SW 1271 (cell line): ENCODE data around the gene DYRK1B.
"Not testable (repeated sequence)": the region's sequence is repeated elsewhere in the genome, so short reads cannot be mapped to it uniquely, and the experiment has no call there.

Source experiments
- DNase-seq, 2 experiments: peaks; one replicate each; lab custom pipeline; 2025; lab: John Stamatoyannopoulos, UW

Gene DYRK1B

DNA sequence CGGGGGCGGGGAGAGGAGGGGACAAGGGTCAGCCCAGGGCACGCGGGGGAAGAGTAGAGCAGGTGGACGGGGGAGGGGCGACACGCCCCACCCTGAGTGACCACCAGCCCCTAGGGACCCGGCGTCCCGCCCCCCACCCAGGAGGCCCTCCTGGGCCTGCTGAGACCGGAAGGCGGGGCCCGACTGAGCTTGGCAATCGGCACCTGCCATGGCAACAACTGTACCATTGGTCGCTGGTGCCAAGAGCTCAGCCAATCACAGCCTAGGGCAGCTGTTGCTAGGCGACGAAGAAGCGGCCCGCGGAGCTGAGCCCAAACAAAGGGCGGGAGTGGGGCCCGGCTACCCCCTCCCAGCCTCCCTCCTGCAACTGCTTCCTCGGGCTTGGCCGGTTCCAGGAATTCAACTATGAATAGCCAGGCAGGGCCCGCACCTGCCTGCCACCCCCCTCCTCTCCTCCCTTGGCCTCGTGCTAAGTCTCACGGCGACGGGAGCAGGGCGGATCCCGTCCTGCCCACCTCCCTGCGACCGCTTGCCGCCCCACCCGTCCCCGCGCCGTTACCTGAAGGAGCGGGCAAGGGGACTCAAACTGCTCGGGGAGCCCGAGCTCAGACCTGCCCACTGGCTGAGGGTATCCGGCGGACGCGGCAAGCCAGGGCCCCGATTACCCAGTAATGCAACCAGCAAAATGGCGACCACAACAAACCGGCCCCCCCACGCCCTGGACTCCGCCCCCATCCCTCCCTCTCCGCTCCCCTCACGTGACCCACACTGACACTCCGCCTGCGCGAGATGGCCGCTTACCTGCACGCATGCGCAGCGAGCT is at the start of gene DYRK1B:
Gene DYRK1B, minus strand, starts transcription at position 699 of the 823 bp plus-strand sequence. CDS start 2,295 bp downstream, outside the sequence.
- DNase-seq, result peak; percentile 82 to 90

DNA sequence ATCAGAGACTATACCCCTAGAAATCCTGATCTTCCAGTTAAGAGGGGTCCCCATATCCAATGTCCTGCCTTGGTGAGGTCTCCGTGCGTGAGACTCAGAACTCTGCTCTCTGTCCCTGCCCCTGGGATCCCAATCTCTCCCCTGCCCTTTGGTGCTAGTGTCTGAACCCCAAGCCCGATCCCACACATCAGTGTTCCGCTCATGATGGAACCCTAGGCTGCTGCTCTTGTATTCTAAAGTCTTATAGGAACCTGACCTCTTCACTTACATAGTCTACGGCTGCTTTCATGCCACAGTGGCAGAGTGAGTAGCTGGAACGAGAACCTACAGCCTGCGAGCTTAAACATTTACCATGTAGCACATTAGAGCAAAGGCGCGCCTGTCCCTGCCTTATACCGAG is 48.7 kb upstream of the DYRK1B start:
- DNase-seq, result not testable (repeated sequence)

DNA sequence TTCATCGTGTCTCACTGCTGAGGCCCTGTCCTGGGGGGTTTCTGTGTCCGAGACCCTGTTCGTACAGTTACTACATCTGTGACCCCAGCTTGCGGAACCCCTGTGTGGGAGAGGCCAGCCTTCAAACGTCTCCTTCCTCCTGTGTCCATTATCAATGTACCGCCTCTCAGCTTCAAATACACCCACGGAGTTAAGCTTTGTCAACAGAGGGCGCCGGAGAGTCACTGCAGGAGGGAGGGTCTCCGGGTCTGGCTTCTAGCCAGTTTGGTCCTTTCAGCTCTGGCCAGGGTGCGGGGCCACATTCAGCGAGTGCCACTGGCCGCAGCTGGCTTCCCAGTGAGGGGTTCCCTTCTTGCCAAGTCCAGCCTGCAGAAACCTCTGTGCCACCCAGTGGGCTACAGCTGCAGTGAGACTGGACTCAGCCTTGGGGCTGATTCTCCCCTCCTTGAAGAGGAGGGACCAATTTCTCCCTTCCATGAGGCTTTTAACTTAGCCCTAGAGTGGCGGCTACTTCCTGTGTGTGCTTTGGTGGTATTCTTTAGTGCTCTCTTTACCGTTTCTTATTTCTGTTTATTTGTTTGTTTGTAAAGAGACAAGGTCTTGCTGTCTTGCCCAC is 47.6 kb upstream of the DYRK1B start:
- not testable (repeated sequence) for DNase-seq

DNA sequence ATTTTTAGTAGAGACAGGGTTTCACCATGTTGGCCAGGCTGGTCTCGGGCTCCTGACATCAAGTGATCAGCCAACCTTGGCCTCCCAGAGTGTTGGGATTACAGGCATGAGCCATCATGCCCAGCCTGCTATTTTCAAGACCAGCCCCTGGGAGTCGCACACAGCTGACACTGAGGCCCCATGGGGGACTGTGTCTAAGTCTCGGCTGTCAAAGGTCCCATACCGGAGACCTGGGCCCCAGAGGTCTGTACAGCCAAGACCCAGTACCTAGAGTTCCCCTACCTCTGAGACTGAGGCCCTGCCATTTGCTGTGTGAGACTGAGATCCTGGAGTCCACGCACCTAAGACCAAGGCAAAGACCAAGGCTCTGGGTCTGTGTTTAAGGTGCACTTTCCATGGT is 46.3 kb upstream of the DYRK1B start:
- not testable (repeated sequence) for DNase-seq

DNA sequence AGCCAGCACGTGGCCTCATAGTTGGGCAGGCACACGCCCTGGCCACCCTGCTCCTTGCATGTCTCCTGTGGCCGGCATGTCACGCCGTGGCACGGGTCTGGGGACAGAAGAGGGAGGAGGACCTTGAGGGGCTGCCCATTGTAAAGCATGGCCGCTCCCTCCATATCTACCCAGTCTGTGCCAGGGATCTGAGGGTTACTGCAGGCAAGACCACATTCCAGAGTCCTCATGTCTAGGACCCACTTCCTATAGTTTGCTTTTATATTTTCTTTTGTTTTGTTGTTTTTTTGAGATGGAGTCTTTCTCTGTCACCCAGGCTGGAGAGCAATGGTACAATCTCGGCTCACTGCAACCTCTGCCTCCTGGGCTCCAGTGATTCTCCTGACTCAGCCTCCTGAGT is 45.8 kb upstream of the DYRK1B start:
- not testable (repeated sequence) for DNase-seq

DNA sequence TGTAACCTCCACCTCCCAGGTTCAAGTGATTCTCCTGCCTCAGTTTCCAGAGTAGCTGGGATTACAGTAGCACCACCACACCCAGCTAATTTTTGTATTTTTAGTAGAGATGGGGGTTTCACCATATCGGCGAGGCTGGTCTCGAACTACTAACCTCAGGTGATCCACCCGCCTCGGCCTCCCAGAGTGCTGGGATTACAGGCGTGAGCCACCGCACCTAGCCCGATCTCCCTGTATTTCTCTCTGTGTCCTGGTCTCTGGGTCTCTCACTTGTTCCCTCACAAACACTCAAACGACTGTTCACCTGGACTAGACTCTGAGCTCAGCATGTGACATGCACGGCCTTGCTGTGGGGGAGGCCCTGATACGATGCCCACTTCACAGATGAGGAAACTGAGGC is 44.9 kb upstream of the DYRK1B start:
- DNase-seq, result not testable (repeated sequence)

DNA sequence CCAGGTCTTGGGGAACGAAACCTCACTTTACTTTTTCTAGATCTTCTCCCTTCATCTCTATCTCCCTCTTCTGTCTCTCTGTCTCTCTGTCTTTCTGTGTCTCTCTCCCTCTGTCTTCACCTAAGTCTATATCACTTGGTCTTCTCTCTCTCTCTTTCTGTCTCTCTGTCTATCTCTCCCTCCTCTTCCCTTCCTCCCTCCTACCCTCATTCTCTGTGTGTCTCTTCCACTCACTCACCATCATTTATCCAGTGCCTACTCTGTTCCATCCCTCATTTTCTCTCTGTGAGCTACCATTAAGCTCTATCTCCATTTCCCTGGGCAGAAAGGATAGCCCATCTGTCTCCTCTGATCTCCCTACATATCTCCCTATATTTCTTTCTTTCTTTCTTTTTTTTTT is 44.4 kb upstream of the DYRK1B start:
- no peak for DNase-seq

DNA sequence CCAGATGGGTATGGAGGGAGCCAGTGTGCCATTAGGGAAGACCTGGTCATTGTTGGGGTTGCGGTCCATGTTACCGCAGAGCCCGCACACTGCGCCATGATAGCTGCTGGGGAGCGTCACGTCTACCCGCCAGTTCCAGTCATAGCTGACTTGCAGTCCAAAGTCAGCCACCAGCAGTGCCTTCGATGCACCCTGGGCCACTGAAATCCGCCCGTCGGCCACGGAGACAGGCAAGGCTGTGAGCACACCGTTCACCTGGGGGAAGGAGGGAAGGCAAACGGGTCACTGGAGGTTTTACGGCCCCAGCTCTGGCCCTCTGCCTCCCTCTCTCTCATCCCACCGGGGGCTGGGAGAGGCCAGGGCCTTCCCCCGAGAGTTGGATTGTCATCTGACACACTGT is 44.0 kb upstream of the DYRK1B start:
- DNase-seq, result not testable (repeated sequence)

DNA sequence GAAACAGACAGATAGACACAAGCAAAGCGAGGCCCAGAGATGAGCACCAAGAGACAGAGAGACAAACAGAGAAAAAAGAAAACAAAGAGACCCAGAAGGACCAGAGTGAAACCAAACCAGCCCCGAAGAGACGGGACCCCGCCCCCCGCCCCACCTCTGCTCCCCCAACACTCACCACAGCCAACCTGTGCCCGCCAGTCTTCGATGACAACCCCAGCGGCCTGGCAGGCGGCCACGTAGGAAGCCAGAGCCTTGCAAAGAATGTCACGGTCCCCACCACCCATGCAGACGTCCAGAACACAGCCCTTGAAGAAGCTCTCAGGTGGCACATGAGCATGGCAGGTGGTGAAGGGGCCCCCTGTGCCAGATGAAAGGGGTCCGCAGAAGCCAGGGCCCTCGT is 43.5 kb upstream of the DYRK1B start:
- DNase-seq, result not testable (repeated sequence)

DNA sequence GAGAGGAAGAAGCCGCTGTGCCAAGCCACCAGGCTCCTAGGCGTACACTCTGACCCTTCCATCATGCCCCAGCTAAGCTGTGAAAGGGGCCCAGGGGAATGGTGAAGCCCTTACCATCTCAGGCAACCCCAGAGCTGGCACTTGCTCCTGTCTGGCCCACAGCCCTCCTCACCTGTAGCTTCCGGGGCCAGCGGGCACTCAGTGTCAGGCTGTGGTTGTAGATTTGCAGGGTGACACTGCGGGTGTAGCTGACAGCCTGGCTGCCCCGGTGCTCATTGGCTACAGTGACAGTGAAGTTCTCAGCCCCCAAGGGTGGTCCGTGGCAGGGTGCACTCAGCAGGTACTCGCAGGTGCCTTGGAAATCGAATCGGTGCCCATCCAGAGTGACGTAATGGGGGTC is 42.5 kb upstream of the DYRK1B start:
- DNase-seq, result not testable (repeated sequence)

DNA sequence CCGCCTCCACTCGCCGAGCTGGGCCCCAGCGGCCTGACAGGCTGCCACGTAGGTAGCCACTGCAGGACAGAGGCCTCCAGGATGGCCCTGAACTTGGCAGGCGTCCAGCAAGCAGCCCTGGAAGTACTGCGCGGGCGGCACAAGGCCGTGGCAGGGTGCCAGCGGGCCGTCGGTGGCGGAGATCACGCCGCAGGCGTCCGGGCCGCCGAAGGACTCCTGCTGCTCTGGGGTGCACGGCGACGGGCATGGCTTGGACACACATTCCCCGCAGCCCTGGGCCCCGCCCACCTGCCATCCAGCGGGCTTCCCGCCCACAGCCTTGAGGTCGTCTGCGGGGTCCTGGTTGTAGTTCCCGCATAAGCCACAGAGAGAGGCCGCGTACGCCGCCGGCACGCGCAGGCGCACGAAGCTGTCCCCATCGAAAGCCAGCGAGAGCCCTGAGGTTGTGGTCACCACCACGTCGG is 41.5 kb upstream of the DYRK1B start:
- DNase-seq, result not testable (repeated sequence)

DNA sequence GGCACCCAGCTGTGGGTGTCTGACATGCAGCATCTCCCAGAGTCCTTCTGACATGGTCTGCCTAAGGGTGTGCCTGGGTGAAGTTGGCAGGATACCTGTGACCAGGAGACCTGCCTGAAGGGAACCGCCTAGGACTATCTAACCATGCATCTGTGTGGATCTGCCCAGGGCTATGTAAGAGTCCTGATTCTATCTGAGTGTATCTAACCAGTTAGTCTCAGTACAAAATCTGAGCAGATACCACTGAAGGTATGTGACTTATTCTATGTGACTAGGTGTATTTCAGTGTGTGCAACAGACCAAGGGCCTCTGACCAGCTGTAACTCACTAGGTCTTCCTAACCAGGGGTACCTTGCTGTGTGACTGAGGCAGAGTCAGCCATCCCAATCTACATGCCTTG is 40.4 kb upstream of the DYRK1B start:
- DNase-seq, result no peak

DNA sequence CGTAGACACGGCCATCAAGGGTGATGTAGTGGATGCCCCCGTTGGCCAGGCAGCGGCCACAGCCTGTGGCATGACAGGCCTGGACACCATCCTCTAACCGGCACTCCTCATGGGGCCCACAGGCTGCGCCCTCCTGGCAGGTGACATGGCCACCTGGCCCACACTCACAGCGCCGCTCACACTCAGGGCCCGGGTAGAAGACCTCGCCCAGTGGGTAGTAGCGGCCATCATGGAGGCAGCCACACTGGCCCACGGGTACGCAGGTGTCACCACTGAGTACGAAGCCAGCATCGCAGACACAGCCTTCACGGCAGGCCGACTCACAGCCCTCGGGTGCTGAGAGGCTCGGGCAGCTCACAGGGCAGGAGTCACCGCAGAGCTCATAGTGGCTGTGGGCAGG is 39.4 kb upstream of the DYRK1B start:
- DNase-seq, result no peak

DNA sequence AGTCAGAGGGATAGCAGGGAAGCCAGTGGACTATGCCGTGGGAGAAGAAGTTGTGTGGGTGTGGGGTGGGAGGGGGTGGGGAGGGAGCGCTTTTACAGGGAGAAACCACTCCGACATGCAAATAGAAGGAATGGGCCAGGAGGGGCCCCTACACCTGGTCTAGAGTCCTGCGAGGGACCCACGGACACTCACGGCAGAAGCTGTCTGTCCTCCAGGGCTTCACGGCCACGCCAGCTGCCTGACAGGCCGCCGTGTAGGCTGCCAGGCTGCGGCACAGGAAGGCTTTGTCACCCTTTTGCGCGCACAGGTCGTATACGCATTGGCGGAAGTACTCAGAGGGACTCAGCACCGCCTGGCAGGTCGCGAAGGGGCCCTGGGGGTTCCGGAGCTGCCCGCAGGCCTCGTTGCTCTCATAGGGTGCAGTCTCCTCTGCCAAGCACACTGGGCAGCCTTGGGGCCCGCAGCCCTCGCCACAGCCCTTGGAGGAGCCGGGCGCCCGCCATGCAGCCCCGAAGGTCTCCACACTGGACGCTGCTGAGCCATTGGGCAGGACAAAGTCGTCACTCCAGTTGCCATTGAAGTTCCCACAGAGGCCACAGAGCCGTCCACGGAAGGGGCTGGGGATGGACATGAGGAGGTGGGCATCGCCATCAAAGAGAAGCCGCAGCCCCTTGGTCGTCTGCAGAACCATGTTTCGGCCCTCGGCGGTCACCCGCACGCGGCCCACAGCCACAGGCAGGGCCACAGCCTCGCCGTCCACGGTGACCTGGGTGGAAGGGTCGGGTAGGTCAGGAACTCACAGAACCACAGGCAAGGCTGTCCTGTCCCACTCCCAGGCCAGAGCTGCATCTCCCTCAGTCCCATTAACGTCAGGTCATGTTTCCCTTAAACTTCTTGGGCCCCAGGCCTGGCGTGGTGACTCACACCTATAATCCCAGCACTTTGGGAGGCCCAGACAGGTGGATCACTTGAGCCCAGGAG is 38.2 kb upstream of the DYRK1B start:
- DNase-seq, result no peak

DNA sequence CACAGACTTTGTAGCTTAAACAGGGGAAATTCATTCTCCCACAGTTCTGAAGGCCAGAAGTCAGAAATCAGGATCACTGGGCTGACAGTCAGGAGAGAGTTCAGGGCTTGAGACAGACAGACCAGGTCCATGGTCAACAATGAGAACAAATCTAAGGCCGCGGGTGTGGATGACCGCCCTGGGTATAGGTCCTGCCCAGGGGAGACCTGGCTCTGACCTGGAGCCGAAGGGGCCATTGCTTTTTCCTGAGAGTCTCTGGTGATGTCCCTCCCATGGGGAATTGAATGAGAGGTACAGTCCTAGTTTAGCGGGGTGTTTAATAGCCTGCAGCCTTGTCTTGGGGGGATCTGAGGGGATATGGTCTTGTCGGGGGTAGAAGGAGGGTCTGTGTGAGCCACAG is 37.4 kb upstream of the DYRK1B start:
- DNase-seq, result no peak

DNA sequence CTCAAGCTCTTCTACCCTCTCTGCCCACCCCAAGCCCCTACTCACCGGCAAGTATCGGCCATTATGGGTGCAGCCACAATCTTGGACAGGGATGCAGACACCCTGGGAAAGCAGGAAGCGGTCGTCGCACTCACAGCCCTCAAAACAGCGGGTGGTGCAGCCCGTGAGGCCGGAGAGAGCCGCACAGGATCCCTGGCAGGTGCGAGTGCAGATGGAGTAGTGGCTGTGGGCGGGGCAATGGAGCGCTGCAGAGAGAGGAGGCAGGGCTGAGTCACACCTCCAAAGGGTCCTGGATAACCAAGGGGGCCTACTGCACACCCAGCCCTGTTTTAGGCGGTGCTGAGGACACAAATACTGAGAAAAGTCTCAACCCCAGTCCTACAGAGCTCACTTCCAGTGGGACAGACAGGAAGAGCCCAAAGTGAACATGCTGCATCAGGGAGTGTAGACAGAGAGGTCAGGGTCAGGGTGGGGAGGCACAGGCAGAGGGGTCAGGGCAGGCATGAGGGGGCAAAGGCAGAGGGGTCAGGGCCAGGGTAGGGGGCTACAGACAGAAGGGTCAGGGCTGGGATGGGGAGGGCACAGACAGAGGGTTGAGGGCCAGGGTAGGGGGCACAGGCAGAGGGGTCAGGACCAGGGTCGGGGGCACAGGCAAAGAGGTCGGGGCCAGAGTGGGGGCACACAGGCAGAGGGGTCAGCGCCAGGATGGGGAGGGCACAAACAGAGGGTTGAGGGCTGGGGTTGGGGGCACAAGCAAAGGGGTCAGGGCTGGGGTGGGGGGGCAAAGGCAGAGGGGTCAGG is 36.4 kb upstream of the DYRK1B start:
- no peak for DNase-seq

DNA sequence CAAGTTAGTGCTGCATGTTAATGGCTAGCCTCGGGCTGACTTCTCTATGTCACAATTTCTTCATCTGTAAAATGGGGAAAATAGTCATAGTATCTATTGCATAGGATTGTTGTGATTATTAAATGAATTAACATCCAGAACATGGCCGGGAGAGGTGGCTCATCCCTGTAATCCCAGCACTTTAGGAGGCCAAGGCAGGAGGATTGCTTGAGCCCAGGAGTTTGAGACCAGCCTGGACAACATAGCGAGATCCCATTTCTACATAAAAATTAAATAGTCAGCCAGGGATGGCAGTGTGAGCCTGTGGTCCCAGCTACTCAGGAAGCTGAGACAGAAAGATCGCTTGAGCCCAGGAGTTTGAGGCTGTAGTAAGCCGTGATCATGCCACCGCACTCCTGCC is 34.0 kb upstream of the DYRK1B start:
- no peak for DNase-seq

DNA sequence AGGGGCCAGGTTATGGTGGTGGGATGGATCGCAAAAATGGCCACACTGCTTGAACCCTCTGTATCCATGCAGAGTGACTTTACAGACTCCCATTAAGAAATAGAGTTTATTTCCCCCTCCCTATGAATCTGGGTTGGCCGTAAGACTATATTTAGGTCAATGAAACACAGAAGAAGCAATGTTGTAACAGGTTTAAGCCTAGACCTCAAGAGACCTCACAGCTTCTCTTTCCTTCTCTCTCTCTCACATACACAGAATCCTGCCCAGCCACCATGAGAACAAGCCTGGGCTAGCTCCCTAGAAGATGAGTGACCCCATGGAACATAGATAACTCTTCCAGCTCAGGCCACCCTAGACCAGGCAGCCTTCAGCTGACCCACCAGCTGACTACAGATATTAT is 33.2 kb upstream of the DYRK1B start:
- DNase-seq, result no peak

DNA sequence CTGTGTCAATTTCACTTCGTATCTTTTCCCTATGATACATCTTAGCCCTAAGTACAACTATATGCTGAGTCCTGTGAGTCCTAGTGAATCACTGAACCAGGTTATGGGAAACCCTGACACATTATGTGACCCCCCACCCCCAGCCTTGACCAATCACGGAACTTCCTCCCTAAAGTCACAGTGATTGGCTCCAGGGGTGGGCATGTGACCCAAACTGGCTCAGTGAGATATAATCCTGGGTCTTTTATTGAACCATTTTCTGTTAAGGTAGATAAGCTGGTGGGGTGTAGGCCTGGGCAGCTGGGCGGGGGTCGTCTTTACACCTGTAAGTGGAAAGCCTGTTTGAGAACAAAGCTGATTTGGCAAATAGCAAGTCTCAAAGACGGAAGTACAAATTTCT is 32.0 kb upstream of the DYRK1B start:
- no peak for DNase-seq

DNA sequence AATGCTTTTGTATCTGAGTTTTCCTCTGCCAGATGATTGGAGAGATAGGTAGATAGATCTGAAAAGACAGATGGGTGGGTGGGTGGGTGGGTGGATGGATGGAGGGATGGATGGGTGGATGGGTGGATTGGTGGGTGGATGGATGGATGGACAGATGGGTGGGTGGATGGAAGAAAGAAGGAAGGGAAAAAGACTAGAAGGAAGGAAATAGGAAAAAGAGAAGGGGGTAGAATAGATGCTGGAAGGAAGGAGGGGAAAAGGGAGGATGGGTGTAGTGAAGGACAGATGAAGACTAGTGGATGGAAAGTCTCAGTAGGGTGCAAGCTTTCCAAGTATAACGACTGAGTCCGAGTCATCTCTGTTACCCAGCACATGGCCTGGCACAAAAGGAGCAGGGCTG is 31.2 kb upstream of the DYRK1B start:
- DNase-seq, result no peak

DNA sequence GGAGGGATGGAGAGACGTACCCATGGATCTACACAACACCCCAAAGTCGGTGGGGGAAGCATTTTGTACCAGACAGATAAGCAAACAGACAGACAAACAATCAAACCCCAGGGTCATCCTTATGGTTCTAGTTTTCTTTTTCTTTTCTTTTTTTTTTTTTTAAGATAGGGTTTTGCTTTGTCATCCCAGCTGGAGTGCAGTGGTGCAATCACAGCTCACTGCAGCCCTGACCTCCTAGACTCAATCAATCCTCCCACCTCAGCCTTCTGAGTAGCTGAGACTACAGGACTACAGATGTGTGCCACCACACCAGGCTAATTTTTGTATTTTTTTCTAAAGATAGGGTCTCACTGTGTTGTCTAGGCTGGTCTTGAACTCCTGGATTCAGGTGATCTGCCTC is 30.2 kb upstream of the DYRK1B start:
- DNase-seq, result no peak
